Kidney (tissue), 14 donors: Measurements from ENCODE around the gene CNOT2. TPM values are rescaled to one million over a fixed set of nuclear protein-coding genes. Genes with fewer than 3 reads are reported as not detected.

Source experiments
- DNase-seq, 5 donors: peaks; one replicate each; pipeline ENCODE4 v3.0.0-alpha.2; 2013 to 2020
- FAIRE-seq: peaks from 2 replicates; lab custom pipeline; 2012; peaks lifted over from hg19 to GRCh38; lab: Jason Lieb, UNC
- H3K27ac ChIP-seq, 2 donors: one replicate each; pipeline ENCODE4 v1.7.0; 2013; ENCODE audit warnings: low read depth in 2 of 2, low read length in 2 of 2, inconsistent platforms in 1 of 2
- H3K27me3 ChIP-seq: one replicate; pipeline ENCODE4 v1.7.1; 2013; ENCODE audit warnings: low read length, inconsistent platforms; ENCODE audit not compliant: control insufficient read depth, insufficient read depth
- H3K36me3 ChIP-seq, 3 donors: one replicate each; pipeline versions ENCODE4 v1.7.0 to v1.7.1; 2013; ENCODE audit warnings: low read length in 3 of 3, control low read depth in 1 of 3, inconsistent platforms in 1 of 3; ENCODE audit not compliant: insufficient read depth in 3 of 3, control insufficient read depth in 2 of 3
- H3K4me1 ChIP-seq, 3 donors: one replicate each; pipeline versions ENCODE4 v1.7.0 to v1.7.1; 2013; ENCODE audit warnings: low read length in 3 of 3, inconsistent platforms in 1 of 3, low read depth in 1 of 3; ENCODE audit not compliant: control insufficient read depth in 2 of 3, insufficient read depth in 2 of 3
- H3K4me3 ChIP-seq, 3 donors: one replicate each; pipeline versions ENCODE4 v1.7.0 to v1.8.1; 2013; ENCODE audit warnings: low read length in 3 of 3, control low read depth in 1 of 3, inconsistent platforms in 1 of 3
- H3K9ac ChIP-seq, 3 donors: one replicate each; pipeline versions ENCODE4 v1.7.0 to v1.7.1; 2013; ENCODE audit warnings: low read length in 3 of 3, control low read depth in 1 of 3, inconsistent platforms in 1 of 3
- H3K9me3 ChIP-seq, 3 donors: one replicate each; pipeline versions ENCODE4 v1.7.0 to v1.7.1; 2013; ENCODE audit warnings: low read length in 3 of 3, control low read depth in 1 of 3, inconsistent platforms in 1 of 3; ENCODE audit not compliant: control insufficient read depth in 2 of 3, insufficient read depth in 1 of 3
- intact Hi-C: fragments of 100-400 bp; cut with DNase I; formaldehyde crosslinking; loops from one replicate; pipeline ENCODE4 v1.11.1; 2022
- polyA plus RNA-seq: library from polyadenylated mRNA; stranded (reverse); fragments of 350-450 nt; fragmentation: Illumina TruSeq; extraction: RNeasy Lipid Tissue Mini Kit (QIAGEN cat#74804); gene quantifications from one replicate; pipeline ENCODE4 v1.2.3, GENCODE V29; 2014; ENCODE audit warnings: low read depth, low replicate concordance; ENCODE audit not compliant: insufficient read depth
- total RNA-seq: library from RNA; stranded (reverse); fragmentation: NEBNext Ultra II Directional; extraction: Animal tissue kit (Norgen Biotek cat#: 25700); gene quantifications from one replicate; pipeline ENCODE4 v1.2.1, GENCODE V29; 2021
- TF ChIP-seq, protein P1 (sequence below): IDR thresholded peaks from 3 replicates; pipeline ENCODE4 v1.5.1; 2012; ENCODE audit warnings: mild to moderate bottlenecking, moderate library complexity, borderline replicate concordance; ENCODE audit not compliant: insufficient read depth; ENCODE audit errors: extremely low read depth
- donor health status: control.
- donor health status: control.
- donor health status: control.
- donor health status: control.
- donor health status: control.
- donor health status: DM: yes; HTN: yes; CAD: no.
- donor health status: Normal renal cell carcinoma (clear cell type).

Gene CNOT2
- total and polyA plus RNA-seq, 2 donors from 2014 or later: 21.0 to 68.8 TPM

DNA sequence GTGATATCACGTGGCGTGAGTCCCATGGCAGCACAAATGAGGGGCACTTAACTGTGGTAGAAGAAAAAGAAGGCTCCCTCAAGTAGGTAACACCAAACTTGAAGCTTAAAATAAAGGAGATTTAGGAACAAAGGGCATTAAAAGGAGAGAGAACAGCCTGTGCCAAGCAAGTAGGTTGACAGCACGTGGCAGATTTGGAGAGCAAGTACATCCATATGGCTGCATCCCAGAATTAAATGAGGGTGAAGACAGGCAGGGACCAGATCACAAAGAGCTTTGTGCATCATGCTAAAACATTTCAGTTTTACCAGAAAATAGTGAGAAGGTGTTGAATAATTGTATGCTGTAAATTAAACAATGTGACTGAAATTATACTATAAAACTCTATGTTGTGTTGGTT is 155.6 kb downstream of the CNOT2 start:
- Histone ChIP-seq H3K4me3 (no peak overlapping the region), H3K27me3 (no peaks in the 10 kb centered on the region), H3K9ac (no peak overlapping the region), H3K27ac (no peak overlapping the region), H3K4me1 (no peaks in the 10 kb centered on the region), H3K9me3 (no peaks in the 10 kb centered on the region), H3K36me3 (no peaks in the 10 kb centered on the region)
- TF ChIP-seq, protein P1, sequence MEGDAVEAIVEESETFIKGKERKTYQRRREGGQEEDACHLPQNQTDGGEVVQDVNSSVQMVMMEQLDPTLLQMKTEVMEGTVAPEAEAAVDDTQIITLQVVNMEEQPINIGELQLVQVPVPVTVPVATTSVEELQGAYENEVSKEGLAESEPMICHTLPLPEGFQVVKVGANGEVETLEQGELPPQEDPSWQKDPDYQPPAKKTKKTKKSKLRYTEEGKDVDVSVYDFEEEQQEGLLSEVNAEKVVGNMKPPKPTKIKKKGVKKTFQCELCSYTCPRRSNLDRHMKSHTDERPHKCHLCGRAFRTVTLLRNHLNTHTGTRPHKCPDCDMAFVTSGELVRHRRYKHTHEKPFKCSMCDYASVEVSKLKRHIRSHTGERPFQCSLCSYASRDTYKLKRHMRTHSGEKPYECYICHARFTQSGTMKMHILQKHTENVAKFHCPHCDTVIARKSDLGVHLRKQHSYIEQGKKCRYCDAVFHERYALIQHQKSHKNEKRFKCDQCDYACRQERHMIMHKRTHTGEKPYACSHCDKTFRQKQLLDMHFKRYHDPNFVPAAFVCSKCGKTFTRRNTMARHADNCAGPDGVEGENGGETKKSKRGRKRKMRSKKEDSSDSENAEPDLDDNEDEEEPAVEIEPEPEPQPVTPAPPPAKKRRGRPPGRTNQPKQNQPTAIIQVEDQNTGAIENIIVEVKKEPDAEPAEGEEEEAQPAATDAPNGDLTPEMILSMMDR: no peak
- FAIRE-seq (no peak), DNase-seq (no peak)
- intact Hi-C loops: no loop called here

DNA sequence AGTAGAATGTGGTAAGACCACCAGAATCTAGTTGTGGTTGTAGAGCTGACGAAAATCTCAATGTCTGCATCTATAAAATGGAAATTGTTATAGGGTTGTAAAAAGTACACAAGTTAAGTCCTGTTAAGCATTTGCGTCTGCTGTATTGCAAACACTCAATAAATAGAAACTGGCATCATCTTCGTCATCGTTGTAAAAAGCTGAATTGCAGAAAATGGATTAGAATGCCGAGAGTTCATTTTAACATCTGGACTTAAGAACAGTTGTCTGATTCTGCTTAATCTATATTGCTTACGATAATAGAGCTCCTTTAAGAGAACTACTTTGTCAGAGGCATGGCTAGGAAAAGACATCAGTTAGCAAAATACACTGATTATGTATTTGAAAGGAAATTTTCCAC is 156.1 kb downstream of the CNOT2 start:
- FAIRE-seq (no peak), DNase-seq (no peak)
- no peaks in the 10 kb centered on the region for H3K9me3 ChIP-seq
- no peaks in the 10 kb centered on the region for H3K27me3 ChIP-seq
- H3K27ac ChIP-seq: no peak overlapping the region
- no peaks in the 10 kb centered on the region for H3K4me1 ChIP-seq
- H3K36me3 ChIP-seq: no peaks in the 10 kb centered on the region
- TF ChIP-seq, protein P1: no peak
- intact Hi-C loops: no loop called here
- no peak overlapping the region for H3K4me3 ChIP-seq
- H3K9ac ChIP-seq: no peak overlapping the region

DNA sequence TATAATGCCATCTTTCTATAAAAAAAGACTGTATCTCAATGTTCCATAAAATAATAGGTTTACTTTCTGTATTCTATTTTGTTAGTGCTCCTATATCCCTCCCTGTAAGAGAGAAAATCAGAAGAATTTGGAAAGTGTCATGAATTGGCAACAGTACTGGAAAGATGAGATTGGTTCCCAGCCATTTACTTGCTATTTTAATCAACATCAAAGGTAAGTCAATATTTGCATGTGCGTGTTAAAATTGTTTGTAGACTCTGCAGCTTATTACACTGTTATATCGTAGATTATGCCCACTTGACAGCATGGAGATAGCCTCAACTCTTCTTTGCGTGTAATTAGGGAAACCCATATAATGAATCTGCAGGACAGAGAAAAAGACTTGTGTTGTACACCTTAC is 156.9 kb downstream of the CNOT2 start:
- FAIRE-seq (no peak), DNase-seq (no peak)
- no peaks in the 10 kb centered on the region for H3K36me3 ChIP-seq
- intact Hi-C loops: no loop called here
- H3K4me1 ChIP-seq: no peaks in the 10 kb centered on the region
- no peaks in the 10 kb centered on the region for H3K9me3 ChIP-seq
- H3K27me3 ChIP-seq: no peaks in the 10 kb centered on the region
- no peak overlapping the region for H3K4me3 ChIP-seq
- no peak overlapping the region for H3K27ac ChIP-seq
- H3K9ac ChIP-seq: no peak overlapping the region
- TF ChIP-seq, protein P1: no peak

DNA sequence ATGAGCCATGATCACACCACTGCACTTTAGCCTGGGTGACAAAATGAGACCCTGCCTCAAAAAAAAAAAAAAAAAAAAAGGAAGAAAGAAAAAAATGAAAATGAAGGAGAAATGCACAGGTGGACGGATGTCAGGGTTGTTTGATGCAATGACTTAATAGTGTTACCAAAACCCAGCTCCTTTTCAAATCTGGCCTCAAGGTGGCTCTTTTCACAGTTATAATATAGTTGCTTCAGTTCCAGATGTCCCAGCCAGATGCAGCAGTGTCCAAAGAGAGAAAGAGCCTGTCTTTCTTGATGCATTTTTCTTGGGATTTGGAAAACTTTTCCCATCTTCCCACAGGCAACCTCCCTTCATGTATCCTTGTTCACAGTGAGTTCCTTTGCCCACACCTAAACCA is 159.4 kb downstream of the CNOT2 start:
- FAIRE-seq (no peak), DNase-seq (no peak)
- no peaks in the 10 kb centered on the region for H3K27me3 ChIP-seq
- H3K27ac ChIP-seq: no peak overlapping the region
- H3K4me1 ChIP-seq: no peaks in the 10 kb centered on the region
- intact Hi-C loops: no loop called here
- H3K4me3 ChIP-seq: no peak overlapping the region
- no peaks in the 10 kb centered on the region for H3K36me3 ChIP-seq
- TF ChIP-seq, protein P1: no peak
- H3K9ac ChIP-seq: no peak overlapping the region
- no peaks in the 10 kb centered on the region for H3K9me3 ChIP-seq
